AG04450 (cell line): ENCODE measurements around the gene SLC17A1. TPM values are rescaled to one million over a fixed set of nuclear protein-coding genes. Genes with fewer than 3 reads are reported as not detected.

Source experiments
- CTCF ChIA-PET: fragments of 300-600, 350-600 bp; formaldehyde crosslinking; extraction: SDS; loops from one replicate; lab custom pipeline; 2022; ENCODE audit warnings: antibody characterized with exemption, inconsistent platforms; lab: Charles Lee
- POLR2A ChIA-PET: fragments of 350-600 bp; formaldehyde crosslinking; extraction: SDS; loops from one replicate; lab custom pipeline; 2021; ENCODE audit warnings: antibody characterized with exemption, inconsistent platforms; lab: Yijun Ruan, JAX
- DNase-seq: peaks from one replicate; pipeline ENCODE4 v3.0.0-alpha.2; 2011; ENCODE audit warnings: low read depth, low spot score
- H3K27ac ChIP-seq: one replicate; pipeline ENCODE4 v1.5.1; 2012; ENCODE audit warnings: low read depth, low read length, control low read depth
- H3K27me3 ChIP-seq: one replicate; pipeline ENCODE4 v1.6.0; 2012; ENCODE audit warnings: low read length; ENCODE audit not compliant: control insufficient read depth, insufficient read depth
- H3K4me3 ChIP-seq: 2 replicates; pipeline ENCODE4 v1.5.1; 2011; ENCODE audit warnings: mild to moderate bottlenecking, low read depth, low read length, control low read depth
- H3K9me3 ChIP-seq: 2 replicates; pipeline ENCODE4 v1.5.1; 2012; ENCODE audit warnings: low read length; ENCODE audit not compliant: control insufficient read depth, insufficient read depth
- polyA plus RNA-seq: library from polyadenylated mRNA; depleted of rRNA; stranded (reverse); fragments of >200 nt; gene quantifications from 2 replicates; pipeline ENCODE4 v1.2.3, GENCODE V29; 2011
- TF ChIP-seq, protein P1 (sequence below): IDR thresholded peaks from 2 replicates; pipeline ENCODE4 v1.5.1; 2011; ENCODE audit warnings: low read depth, low read length, control low read depth, inconsistent platforms

The SLC17A1 gene
- polyA plus RNA-seq, 1 experiment = not detected

DNA sequence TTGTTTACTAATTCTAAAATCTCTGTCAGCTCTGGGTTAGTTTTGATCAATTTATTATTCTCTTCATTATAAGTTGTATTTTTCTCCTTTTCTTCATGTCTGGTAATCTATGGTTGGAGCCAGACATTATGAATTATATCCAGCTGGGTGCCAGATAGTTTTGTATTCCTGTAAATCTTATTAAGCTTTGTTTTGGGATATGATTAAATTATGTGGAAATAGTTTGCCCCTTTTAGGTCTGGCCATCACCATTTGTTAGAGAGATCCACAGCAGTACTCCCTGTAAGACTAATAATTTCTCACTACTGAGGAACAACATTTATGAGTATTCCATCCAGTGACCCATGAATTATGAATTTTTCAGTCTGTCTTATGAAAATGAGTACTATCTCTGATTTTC, 20.9 kb upstream of the SLC17A1 start:
- POLR2A ChIA-PET = no interaction called here
- CTCF ChIA-PET = interaction anchor here (1.0 kb wide), 1 partner anchor 133 kb away, joined by 5 read pairs; no protein-coding TSS in a partner anchor
- H3K27ac ChIP-seq = no peak overlapping the region
- no peaks in the 10 kb centered on the region for H3K27me3 ChIP-seq
- DNase-seq = no peak
- H3K4me3 ChIP-seq = no peak overlapping the region
- no peaks in the 10 kb centered on the region; the same call in 1 of the 2 replicates for H3K9me3 ChIP-seq
- TF ChIP-seq, protein P1, sequence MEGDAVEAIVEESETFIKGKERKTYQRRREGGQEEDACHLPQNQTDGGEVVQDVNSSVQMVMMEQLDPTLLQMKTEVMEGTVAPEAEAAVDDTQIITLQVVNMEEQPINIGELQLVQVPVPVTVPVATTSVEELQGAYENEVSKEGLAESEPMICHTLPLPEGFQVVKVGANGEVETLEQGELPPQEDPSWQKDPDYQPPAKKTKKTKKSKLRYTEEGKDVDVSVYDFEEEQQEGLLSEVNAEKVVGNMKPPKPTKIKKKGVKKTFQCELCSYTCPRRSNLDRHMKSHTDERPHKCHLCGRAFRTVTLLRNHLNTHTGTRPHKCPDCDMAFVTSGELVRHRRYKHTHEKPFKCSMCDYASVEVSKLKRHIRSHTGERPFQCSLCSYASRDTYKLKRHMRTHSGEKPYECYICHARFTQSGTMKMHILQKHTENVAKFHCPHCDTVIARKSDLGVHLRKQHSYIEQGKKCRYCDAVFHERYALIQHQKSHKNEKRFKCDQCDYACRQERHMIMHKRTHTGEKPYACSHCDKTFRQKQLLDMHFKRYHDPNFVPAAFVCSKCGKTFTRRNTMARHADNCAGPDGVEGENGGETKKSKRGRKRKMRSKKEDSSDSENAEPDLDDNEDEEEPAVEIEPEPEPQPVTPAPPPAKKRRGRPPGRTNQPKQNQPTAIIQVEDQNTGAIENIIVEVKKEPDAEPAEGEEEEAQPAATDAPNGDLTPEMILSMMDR = no peak

DNA sequence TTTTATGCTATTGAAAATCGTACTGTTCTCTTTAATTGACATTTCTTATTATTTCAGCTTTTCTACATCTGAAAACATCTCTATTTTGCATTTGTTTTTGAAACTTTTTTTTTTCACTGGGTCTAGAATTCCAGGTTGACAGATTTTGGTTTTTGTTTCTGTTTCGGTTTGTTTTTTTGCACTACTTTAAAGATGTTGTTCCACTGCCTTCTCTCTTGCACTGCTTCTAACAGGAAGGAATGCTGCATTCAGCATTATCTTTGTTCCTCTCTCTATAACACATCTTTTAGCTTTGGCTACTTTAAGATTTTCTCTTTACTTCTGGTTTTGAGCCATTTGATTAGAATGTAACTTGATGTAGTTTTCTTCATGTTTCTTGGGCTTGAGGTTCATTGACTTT, 20.1 kb upstream of the SLC17A1 start:
- ChIA-PET CTCF (interaction anchor here (1.0 kb wide), 1 partner anchor 132 kb away, joined by 5 read pairs; no protein-coding TSS in a partner anchor), POLR2A (no interaction called here)
- H3K4me3 ChIP-seq = no peak overlapping the region
- TF ChIP-seq, protein P1 = no peak
- no peaks in the 10 kb centered on the region; the same call in 1 of the 2 replicates for H3K9me3 ChIP-seq
- no peak overlapping the region for H3K27ac ChIP-seq
- H3K27me3 ChIP-seq = no peaks in the 10 kb centered on the region
- no peak for DNase-seq

DNA sequence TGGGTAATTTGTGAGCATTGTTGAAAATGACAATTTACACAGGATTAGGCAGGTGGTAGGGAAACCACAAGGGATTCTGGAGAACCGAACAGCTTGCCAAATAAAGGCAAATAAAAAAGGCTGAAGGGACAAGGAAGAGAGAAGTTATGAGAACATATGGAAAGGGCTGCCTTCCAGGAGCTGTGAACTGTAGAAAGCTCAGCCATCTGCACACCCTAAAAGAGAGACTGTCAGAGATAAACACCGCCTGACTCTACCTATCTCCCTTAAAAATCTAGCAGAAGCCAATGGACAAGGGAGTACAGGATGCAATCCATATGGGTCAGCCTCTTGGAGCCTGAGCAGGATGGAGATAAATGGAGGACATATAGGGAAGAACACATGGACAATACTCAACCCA, 12.7 kb upstream of the SLC17A1 start:
- H3K4me3 ChIP-seq = no peak overlapping the region

DNA sequence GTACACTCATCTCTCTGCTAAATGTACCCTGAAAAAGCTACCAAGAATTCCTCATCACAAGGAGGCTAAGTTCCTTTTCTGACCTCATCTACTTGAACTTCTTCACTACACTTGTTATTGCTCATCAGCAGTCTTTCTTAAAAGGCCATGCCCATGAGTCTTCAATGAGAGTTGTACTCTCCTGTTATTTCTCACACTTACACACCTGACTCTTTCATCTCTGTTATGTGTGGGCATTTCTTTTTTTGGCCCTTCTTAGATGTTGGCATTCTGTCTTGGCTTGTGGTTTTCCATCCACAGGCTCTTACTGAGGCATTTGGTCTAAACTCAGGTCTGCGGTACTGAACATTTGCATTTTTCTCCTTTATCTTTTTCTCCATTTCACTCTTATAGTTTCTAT, 10.7 kb upstream of the SLC17A1 start:
- ChIA-PET POLR2A (no interaction called here), CTCF (no interaction called here)
- no peak for DNase-seq
- H3K27me3 ChIP-seq = no peaks in the 10 kb centered on the region
- no peaks in the 10 kb centered on the region for H3K9me3 ChIP-seq
- H3K4me3 ChIP-seq = no peak overlapping the region
- TF ChIP-seq, protein P1 = no peak
- no peak overlapping the region for H3K27ac ChIP-seq

More for the DNA sequence above, 12.7 kb upstream of the SLC17A1 start:
- no peak for DNase-seq
- Histone ChIP-seq H3K27me3 (no peaks in the 10 kb centered on the region), H3K27ac (no peak overlapping the region), H3K9me3 (no peaks in the 10 kb centered on the region)
- ChIA-PET CTCF (interaction anchor here (0.6 kb wide), 1 partner anchor 118 kb away, joined by 3 read pairs; no protein-coding TSS in a partner anchor), POLR2A (no interaction called here)
- TF ChIP-seq, protein P1 = no peak

DNA sequence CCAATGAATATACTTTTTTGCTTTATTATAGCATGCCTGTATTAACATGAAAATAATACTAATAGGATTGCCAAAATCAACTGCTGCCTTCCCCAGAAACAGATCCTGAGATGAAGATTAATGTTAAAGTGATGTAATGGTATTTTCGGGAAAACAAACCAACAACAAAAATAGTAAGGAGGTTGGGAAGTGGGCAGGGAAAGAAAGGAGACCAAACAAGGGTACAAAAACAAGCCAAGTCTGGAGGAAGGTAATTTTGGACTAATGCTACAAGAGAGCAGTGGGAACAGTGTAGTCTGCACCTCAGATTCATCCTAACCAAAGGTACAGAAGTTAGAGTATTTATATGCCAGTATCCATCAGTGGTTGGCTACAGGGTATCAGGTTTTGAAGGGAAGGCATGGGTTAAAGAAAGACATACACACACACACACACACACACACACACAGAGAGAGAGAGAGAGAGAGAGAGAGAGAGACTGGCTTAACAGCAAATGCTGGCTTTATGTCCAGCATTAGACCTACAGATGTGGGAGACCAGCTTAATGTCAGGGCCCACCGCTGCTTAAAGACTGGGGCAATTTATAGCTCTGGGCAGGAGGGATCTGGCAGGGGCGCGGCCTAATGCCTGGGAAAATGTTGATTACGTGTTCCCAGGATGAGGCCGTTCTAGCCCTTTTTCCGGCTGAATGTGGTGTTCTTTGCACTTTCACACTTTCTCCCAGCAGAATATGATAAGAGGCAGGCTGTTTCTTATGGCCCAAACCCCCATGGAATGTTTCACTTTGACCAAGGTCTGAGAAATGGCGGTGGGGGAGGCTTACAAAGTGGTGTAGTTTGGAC, 3.8 kb upstream of the SLC17A1 start:
- no peaks in the 10 kb centered on the region for H3K9me3 ChIP-seq
- no peaks in the 10 kb centered on the region for H3K27me3 ChIP-seq
- H3K4me3 ChIP-seq = no peak overlapping the region
- no peak overlapping the region for H3K27ac ChIP-seq
- ChIA-PET CTCF (no interaction called here), POLR2A (no interaction called here)
- no peak for DNase-seq
- TF ChIP-seq, protein P1 = no peak
